Stimulated activated CD4-positive, alpha-beta T cell treated with anti-CD3 and anti-CD28 coated beads, Interleukin-15, amount 100 ng/mL, for 48 hours (primary cell): ENCODE data around the gene KLHL4.
"Not testable (repeated sequence)": the region's sequence is repeated elsewhere in the genome, so short reads cannot be mapped to it uniquely, and the experiment has no call there.

Experiments used
- DNase-seq, 2 donors: peaks; one replicate each; pipeline ENCODE4 v3.0.0-alpha.2; 2020; ENCODE audit warnings: low read depth in 2 of 2

KLHL4 gene

DNA sequence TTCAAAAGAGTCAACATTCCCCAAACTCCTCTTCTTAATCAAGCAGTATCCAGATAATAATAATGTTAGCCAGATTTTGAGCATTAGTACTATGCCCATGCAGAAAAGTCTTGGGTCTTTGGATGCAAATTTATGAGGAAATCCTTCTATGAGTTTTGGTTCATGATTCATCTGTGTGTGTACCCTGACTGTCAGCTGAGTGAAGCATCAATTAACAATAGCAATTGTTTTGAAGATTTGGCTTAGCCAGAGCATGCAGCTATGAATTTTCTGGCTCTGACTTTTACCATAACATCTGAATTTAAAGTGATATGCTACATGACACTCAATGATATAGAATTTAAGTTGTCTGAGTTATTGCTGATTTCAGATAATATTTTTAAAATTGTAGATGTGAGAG lies 145.8 kb downstream of the KLHL4 start:
- DNase-seq = no peak

DNA sequence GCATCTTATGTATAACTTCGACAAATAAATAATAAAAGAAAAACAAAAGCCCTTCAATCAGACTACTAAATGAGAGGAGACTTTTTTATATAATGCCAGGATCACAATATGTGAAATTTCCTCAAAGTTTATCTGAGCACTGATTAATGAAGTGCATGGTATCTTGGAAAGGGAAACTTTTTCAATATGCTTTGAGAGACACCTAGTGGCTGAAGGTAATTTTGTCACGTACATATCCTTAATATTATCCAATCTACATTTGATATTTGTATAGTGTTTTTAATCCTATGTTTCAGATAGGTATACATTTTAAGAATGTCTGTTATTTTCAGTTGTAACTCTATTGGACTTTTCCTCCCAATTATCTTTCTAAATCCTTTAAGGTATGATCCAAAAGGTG lies 146.8 kb downstream of the KLHL4 start:
- no peak for DNase-seq

DNA sequence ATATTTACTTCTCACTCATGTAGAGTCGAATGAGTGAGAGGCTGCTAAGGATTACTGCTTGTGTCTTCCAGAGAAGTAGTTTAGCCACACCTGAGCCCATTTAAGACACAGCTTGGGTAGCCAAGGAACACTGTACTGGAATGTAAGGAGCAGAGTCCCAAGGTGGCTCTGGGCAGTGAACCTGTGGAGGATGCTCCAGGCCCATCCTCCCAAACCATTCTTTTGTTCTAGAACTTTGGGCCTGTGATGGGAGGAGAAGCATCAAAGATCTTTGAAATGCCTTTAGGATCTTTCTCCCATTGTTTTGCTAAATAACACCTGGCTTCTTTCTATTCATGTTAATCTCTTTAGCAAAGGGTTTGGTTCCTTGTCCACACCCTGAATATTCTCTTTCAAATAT lies 162.2 kb downstream of the KLHL4 start:
- DNase-seq = no peak

DNA sequence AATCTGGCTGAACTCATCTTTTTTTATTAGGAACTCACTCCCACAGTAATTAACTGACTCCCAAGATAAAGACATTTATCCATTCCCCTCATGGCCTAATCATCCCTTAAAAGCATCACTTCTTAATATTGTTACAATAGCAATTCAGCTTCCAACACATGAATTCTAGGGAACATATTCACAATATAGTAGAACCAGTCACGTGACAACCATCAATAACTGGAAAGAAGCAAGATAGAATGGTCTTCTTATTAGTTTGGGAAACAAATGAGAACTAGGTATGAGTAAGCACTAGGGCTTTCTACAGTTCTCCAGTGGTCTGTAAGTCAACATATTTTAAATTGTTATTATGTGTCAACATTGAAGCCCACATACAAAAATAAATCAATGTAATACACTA lies 170.1 kb downstream of the KLHL4 start:
- DNase-seq = no peak

DNA sequence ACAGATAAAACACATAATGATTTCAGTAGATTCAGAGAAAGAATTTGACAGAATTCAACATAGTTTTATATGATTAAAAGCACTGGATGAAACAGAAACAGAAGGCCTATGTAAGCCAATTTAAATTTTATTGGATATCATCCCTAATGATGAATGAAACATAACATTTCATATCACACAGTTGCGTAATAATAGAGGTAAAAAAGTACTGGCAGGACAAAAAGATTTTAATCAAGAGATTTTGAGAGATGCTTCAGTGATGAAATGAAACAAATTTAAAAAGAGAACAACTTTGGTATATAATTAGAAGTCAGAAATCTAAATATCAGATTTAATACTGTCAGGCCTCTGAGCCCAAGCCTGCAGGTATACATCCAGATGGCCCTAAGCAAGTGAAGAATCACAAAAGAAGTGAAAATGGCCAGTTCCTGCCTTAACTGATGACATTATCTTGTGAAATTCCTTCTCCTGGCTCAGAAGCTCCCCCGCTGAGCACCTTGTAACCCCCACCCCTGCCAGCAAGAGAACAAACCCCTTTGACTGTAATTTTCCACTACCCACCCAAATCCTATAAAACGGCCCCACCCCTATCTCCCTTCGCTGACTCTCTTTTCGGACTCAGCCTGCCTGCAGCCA lies 170.6 kb downstream of the KLHL4 start:
- DNase-seq = not testable (repeated sequence)

DNA sequence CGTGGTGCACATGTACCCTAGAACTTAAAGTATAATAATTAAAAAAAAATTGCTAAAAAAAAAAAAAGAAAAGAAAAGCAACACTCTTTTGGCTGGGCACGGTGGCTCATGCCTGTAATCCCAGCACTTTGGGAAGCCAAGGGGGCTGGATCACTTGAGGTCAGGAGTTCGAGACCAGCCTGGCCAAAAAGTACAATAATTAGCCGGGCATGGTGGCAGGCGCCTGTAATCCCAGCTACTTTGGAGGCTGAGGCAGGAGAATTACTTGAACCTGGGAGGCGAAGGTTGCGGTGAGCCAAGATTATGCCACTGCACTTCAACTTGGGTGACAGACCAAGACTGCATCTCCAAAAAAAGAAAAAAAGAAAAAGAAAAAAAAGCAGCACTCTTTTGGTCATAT lies 171.6 kb downstream of the KLHL4 start:
- not testable (repeated sequence) for DNase-seq

DNA sequence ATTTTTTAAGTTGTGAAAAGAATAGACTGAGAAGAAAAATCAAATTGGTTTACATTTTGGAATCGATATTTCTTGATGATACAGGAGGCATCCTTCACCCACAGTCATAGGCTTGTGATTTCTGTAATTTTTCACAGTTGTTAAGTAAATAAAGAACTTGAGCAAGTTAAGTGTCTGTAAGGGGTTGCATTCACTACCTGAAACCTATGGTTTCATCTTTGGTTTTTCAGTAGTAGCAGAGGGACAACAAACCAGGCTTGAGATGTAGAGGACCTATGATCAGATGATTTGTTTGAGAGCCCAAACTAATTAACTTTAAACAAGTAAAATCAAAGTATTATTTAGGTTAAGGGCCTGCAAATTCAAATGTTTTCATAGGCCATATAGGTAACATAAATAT lies 175.6 kb downstream of the KLHL4 start:
- DNase-seq = no peak

DNA sequence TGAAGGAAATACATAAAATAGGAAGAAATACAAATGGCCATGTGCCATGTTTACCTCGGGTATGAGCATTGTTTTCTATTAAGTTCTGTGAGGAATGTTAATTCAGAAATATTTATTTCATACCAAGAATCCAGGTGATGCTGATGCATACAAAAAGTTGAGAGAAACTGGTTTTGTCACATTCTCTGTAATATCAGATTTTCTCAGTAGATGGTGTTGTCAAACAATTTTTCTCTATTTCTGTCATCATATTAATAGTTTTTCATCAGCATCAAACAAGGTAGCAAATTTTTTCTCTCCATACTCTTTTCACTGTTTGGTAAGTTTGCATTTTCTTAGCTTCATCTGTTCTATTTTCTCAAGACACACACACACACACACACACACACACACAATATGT lies 179.8 kb downstream of the KLHL4 start:
- DNase-seq = no peak

DNA sequence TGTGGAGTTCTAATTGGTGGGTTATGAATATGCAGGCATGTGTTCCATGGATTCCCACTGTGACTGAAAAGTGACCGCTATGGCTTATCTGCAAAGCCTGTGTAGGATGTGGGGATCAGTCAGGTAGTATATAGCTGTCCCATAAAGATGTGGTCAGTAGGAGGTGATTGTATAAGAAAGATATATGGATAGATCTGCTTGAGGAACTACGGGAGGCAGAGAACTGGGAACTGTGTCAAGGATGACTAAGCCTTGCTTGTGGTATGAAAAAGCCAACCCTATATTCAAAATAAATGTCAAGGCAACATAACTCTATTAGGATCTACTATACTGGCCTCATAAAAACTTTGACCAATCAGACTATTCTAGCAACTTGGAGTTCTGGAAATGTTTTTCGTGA lies 185.2 kb downstream of the KLHL4 start:
- DNase-seq = no peak

DNA sequence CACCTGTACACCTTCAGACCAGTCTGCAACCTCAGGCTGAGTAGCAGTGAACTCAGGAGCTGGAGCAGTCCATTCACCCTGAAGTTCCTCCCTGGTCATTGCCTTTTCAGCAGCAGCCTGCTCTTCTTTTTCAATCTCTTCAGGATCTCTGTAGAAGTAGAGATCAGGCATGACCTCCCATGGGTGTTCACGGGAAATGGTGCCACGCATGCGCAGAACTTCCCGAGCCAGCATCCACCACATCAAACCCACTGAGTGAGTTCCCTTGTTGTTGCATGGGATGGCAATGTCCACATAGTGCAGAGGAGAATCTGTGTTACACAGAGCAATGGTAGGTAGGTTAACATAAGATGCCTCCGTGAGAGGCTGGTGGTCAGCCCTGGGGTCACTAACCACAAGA lies 185.9 kb downstream of the KLHL4 start:
- DNase-seq = not testable (repeated sequence)

DNA sequence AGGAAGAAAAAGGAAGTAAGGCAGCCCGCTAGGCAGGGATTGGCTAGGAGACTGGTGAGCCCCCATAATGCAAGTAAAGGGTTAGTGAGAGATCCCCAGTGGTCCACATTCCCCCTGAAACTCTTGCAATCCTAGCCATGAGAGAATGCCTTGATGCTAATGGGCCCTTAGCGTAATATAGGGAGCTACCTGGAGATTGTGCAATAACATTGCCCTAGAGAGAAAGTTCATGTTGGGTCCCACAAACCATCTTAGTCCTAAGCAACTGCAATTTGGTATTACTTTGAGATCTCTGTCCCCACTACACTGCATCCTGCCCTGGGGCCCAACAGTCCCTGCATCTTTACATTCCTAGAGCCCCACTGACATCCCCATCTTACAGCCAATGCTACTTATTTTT lies 188.5 kb downstream of the KLHL4 start:
- DNase-seq = no peak

DNA sequence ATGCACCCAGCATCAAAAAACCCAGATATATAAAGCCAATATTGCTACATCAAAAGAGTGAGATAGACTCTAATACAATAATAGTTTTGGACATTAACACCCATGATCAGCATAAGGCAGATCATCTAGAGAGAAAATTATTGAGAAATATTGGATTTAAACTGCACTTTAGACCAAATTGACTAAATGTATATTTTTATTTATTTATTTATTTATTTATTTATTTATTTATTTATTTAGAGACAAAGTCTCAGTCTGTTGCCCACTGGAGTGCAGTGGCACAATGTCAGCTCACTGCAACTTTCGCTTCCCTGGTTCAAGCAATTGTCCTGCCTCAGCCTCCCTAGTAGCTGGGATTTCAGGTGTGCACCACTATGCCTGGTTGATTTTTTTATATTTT lies 193.0 kb downstream of the KLHL4 start:
- no peak for DNase-seq
